GM12873 (cell line): ENCODE measurements around the gene PLD4.

Source experiments
- CTCF ChIP-seq: IDR thresholded peaks from 2 replicates; pipeline ENCODE4 v1.5.1; 2012; ENCODE audit warnings: low read depth, mild to moderate bottlenecking, moderate library complexity, low read length, control low read depth; ENCODE audit not compliant: insufficient read depth; ENCODE audit errors: missing control alignments

The PLD4 gene

GRCh38 chr14:104894331-104895206 is 30.1 kb upstream of the PLD4 start:
- no peak for TF ChIP-seq CTCF

GRCh38 chr14:104895207-104895785 is 29.4 kb upstream of the PLD4 start:
- TF ChIP-seq CTCF: no peak

GRCh38 chr14:104895786-104896661 is 28.7 kb upstream of the PLD4 start:
- TF ChIP-seq CTCF: no peak

GRCh38 chr14:104897330-104898194 is 27.1 kb upstream of the PLD4 start:
- no peak for TF ChIP-seq CTCF

- TF ChIP-seq CTCF: no peak
Measured at GRCh38 chr14:104898195-104898558, 26.5 kb upstream of the PLD4 start.

- no peak for TF ChIP-seq CTCF
Measured at GRCh38 chr14:104898870-104899510, 25.7 kb upstream of the PLD4 start.
